Activated CD8-positive, alpha-beta memory T cell treated with anti-CD3 and anti-CD28 coated beads for 36 hours (primary cell): Measurements from ENCODE around the gene RBPMS2. TPM values are rescaled to one million over a fixed set of nuclear protein-coding genes. Genes with fewer than 3 reads are reported as not detected.

Experiments
- CTCF ChIA-PET: fragments of 350-600 bp; sonication (Branson Sonifier 250); formaldehyde crosslinking; loops from one replicate; lab custom pipeline; 2021; ENCODE audit warnings: antibody characterized with exemption; lab: Charles Lee
- POLR2A ChIA-PET: fragments of 350-600 bp; sonication (Branson Sonifier 250); formaldehyde crosslinking; loops from one replicate; lab custom pipeline; 2021; ENCODE audit warnings: antibody characterized with exemption; lab: Charles Lee
- total RNA-seq, 2 experiments: library from RNA; stranded (reverse); gene quantifications; one replicate each; pipeline ENCODE4 v1.2.3, GENCODE V29; 2021

RBPMS2 gene
- total RNA-seq, 2 experiments from 2014 or later = not detected

- POLR2A ChIA-PET = no interaction called here
- CTCF ChIA-PET = interaction anchor here (0.6 to 1.8 kb wide), 4 partner anchors 8 to 215 kb away, joined by 3 to 6 read pairs (median 3); no protein-coding TSS in a partner anchor
Observed at GRCh38 chr15:64706011-64706911, 69.1 kb downstream of the RBPMS2 start.

DNA sequence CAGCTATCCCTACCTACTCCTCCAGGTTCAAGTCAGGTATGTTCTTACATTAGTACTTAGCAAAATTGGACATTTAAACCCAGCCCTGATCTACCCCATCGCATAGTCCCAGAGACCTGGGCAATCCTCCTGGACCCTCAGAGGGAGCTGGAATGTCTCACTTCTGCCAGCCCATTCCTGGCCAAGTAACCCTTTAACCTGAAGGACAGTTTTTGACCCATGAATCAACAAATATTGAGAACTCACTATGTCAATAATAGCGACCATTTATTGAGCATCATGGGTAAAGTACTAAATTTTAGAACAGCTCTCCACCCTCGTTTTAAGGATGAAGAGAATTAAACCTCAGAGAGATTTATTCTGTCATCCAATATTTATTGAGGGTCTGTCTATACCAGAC lies 70.4 kb downstream of the RBPMS2 start:
- CTCF ChIA-PET = interaction anchor here (0.6 to 1.8 kb wide), 3 partner anchors 23 to 214 kb away, joined by 3 to 6 read pairs (median 3); no protein-coding TSS in a partner anchor
- POLR2A ChIA-PET = no interaction called here

- ChIA-PET POLR2A (no interaction called here), CTCF (no interaction called here)
Observed at GRCh38 chr15:64703632-64703959, 71.8 kb downstream of the RBPMS2 start.

DNA sequence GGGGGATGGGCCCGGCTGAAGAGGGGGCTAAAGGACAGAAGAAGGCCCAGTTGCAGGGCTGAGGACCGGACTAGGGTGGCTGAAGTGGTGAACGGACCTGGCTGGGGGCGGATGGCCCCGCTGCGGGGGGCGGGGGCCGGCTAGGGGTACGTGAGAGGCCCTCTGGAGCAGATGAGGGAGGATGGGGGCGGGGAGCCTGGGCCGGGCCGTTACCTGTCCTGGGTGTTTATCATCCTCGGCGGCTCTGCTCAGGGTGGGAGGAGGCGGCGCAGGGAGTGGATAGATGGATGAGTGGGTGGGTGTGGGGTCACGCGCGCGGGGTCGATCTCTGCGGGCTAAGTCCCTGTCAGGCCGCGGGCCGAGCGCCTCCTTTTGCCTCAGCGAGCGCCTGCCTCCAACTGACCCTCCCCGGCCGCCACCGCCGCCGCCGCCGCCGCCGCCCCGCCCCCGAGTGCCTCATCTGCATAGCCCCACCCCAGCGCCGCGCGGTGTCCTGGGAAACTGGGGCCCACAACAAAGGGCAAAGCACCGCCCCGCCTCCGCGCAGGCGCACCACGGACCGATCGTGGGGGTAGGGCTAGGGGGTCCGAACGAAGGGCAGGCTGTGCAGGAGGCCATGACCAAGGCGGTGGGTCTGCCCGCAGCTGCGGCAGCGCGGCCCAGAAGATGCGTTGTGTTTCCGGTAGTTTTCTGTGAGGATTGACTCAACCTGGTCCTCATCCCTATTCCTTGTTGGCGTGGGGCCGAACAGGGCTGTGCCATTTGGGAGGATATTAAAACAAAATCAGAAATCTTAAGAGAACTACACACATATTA lies 72.4 kb downstream of the RBPMS2 start:
- POLR2A ChIA-PET = interaction anchor here (0.6 kb wide), 1 partner anchor 211 kb away, joined by 3 read pairs; no protein-coding TSS in a partner anchor

GRCh38 chr15:64701482-64702184 lies 73.8 kb downstream of the RBPMS2 start:
- ChIA-PET CTCF (interaction anchor here (0.6 kb wide), 2 partner anchors 26 to 203 kb away, joined by 3 to 4 read pairs; no protein-coding TSS in a partner anchor), POLR2A (interaction anchor here (0.7 kb wide), 2 partner anchors 433 to 1203 kb away, joined by 8 to 13 read pairs; no protein-coding TSS in a partner anchor)

More for the DNA sequence above, 72.4 kb downstream of the RBPMS2 start:
- CTCF ChIA-PET = no interaction called here

DNA sequence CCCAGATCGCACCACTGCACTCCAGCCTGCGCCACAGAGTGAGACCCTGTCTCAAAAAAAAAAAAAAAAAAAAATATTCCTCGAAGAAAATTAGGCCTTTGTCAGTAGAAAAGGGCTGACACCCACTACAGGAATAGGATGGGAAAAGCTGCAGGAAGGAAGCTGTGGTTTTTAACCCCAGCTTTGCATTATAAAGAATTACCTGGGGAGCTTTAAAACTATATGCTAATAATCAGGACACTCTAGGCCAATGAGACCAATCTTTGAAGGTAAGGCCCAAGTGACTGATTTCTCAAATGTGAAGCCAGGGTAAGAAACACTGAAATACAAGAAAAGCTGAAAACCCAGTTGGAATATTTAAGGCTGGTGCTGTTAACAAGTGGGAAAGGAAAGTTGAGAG lies 74.3 kb downstream of the RBPMS2 start:
- ChIA-PET CTCF (interaction anchor here (1.1 to 1.6 kb wide), 2 partner anchors 21 to 109 kb away, joined by 3 read pairs; no protein-coding TSS in a partner anchor), POLR2A (interaction anchor here (0.7 kb wide), 1 partner anchor 1202 kb away, joined by 13 read pairs; no protein-coding TSS in a partner anchor)

- POLR2A ChIA-PET = interaction anchor here (0.6 kb wide), 1 partner anchor 216 kb away, joined by 3 read pairs; no protein-coding TSS in a partner anchor
- CTCF ChIA-PET = interaction anchor here (0.6 to 1.6 kb wide), 4 partner anchors 13 to 110 kb away, joined by 3 to 8 read pairs (median 3); no protein-coding TSS in a partner anchor
Observed at GRCh38 chr15:64699751-64700388, 75.5 kb downstream of the RBPMS2 start.

DNA sequence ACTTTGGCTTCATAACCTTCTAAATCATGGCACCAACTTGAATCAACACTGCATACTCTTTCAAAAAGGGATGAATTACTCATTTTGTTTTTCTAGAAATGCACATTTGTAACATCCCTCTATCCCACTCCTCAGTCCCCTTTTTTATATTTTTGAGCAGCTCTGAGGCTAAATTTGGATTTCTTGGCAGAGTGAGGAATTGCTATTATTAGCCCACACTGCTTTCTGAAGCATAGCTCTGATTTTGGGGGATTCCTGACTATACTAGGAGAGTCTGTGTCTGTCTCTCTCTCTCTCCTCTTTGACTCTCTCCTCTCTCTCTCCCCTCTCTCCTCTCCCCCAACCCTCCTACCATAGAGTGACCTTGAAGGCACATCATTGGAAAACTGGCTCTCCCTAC lies 76.6 kb downstream of the RBPMS2 start:
- ChIA-PET POLR2A (interaction anchor here (1.1 kb wide), 1 partner anchor 254 kb away, joined by 3 read pairs; no protein-coding TSS in a partner anchor), CTCF (no interaction called here)

- ChIA-PET POLR2A (interaction anchor here (1.1 to 1.2 kb wide), 2 partner anchors 254 to 255 kb away, joined by 3 read pairs; no protein-coding TSS in a partner anchor), CTCF (interaction anchor here (0.9 to 1.2 kb wide), 4 partner anchors 9 to 207 kb away, joined by 3 to 6 read pairs (median 3); no protein-coding TSS in a partner anchor)
Observed at GRCh38 chr15:64697911-64698369, 77.4 kb downstream of the RBPMS2 start.

DNA sequence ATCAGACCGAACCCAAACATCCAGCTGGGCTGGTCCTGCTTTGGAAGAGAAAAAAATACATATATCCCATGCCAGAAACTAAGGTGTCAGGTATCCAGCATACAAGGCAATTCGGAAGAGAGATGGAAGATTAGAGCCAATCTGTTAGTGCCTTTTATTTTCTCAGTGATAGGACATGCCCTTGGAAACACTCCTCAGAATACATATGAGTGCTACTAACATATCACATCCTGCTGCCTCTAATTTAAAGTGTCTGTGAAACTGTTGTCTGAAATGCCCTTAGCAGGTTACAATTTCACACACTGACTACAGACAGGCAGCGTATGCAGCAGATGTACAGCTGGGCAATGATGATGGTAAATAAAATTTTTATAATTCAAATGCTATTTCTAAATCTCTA lies 78.9 kb downstream of the RBPMS2 start:
- CTCF ChIA-PET = interaction anchor here (0.6 to 2.9 kb wide), 3 partner anchors 10 to 32 kb away, joined by 3 to 10 read pairs (median 3); no protein-coding TSS in a partner anchor
- POLR2A ChIA-PET = no interaction called here

DNA sequence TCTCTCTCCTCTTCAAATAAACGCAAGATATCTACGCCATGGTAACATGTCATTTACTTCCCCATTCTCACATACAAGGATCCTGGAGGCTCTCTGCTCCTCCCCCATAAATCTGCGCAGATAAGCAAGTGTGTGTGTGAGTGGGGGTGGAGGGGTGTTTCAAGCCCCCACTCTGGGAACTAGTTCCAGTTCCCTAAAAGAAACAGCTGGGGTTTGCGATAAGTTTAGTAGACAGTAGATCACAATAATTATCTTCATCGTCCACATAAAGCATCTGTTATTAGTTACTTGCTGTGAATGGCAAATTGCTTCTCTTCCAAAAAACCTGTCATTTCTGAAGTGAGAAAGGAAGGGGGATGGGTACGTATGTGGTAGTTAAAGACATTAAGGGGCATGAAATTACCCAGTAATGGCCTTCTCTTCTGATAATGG lies 79.8 kb downstream of the RBPMS2 start:
- CTCF ChIA-PET = interaction anchor here (1.4 to 2.9 kb wide), 3 partner anchors 9 to 36 kb away, joined by 5 to 10 read pairs (median 6); no protein-coding TSS in a partner anchor
- POLR2A ChIA-PET = interaction anchor here (0.7 kb wide), 1 partner anchor 249 kb away, joined by 3 read pairs; no protein-coding TSS in a partner anchor

DNA sequence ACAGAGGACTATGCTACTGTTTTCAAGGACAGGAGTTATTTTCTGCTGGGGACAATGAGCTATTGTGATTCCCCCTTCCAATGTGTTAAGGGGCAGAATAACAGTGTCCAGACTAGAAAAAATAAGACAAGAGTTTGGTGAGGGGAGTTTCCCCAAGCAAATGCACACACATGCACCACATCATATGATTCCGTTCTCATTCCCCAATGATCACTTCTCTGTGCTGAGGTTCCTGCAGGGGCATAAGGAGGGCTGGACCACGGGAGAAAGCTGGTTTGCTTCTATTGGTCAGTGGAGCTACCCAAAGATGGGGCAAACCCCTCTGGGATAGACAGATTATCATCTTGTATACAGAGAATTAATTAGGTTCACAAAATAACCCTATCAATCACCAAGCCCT lies 80.6 kb downstream of the RBPMS2 start:
- POLR2A ChIA-PET = no interaction called here
- CTCF ChIA-PET = interaction anchor here (1.0 to 2.9 kb wide), 5 partner anchors 8 to 115 kb away, joined by 3 to 10 read pairs (median 5); no protein-coding TSS in a partner anchor

DNA sequence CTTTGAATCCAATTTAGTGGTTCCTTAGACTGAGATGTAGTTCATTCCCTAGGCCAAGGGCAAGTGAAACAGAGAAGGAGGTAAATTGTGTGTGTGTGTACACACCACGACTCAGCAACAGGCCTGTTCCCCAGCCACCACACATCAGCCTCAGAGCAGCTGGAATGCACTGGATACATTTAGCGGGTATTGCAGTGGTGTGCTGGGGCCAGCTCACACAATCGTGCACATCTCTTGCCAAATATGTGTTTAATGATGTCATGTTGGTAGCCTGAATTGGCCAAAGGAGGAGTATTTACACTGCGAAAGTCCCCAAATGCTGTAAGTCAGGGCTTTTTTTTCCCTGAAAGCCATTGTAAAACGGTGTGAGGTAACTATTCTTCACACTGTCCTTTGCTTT lies 82.3 kb downstream of the RBPMS2 start:
- ChIA-PET POLR2A (no interaction called here), CTCF (no interaction called here)

DNA sequence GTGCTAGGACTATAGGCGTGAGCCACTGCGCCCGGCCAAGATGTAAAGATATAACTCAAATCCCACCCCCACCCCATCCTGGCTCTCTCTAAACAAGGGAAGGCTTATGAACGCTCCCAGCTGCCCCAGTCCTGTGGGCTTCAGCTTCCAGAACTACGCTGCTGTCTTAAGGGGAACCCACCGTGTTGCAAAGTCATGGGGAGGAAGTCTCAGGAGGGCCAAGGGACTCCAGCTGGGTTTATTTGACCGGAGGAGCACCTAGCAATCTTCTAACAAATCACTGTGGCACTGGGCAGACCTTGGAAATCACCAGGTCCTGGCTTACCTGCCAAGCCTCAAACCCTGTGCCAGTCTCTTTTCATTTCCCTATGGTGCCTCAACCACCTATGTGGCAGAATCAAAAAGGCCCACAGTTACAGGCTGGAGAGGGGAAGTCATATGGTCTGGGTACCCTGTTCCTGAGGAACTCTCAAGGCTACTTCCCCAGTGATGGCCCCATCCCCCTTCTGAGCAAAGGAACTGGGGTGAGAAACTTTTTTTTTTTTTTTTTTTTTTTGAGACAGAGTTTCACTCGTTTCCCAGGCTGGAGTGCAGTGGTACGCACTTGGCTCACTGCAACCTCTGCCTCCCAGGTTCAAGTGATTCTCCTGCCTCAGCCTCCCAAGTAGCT lies 83.4 kb downstream of the RBPMS2 start:
- CTCF ChIA-PET = interaction anchor here (1.2 to 3.9 kb wide), 3 partner anchors 29 to 41 kb away, joined by 3 to 26 read pairs (median 3); no protein-coding TSS in a partner anchor
- POLR2A ChIA-PET = interaction anchor here (0.7 kb wide), 2 partner anchors 10 to 304 kb away, joined by 4 to 5 read pairs; partner anchors contain the start of gene TRIP4

DNA sequence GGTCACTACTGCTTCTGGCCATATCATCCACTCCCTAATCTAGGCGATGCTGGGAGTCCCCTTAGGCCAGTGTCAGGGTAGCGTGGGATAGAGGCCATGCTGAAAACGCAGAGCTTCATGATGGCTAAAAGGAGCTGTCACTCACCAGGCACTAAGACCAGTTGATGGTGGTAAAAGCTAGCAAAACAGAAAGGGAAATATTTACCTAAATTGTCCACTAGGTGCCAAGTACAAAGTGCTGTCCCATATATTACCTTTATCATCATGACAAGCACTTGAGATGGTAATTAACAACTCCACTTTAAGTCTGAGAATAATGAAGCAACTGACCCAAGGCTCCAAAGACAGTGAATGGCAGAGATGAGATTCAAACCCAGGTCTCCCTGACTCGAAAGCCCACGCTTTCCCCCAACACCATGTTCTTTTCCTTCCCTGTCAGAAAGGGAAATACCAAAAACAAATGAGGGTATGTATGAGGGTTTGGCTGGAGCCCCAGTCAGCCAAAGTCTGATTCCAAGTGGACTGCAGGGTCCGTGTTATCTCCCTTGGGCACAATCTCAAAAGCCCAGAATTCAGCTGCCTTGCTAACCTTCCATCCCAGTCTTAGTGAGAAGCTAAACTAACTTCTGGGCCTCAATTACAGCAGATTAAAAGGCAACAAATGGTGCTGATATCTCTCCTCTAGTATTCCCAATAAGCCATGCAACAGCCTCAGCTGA lies 84.7 kb downstream of the RBPMS2 start:
- ChIA-PET POLR2A (interaction anchor here (0.5 kb wide), 1 partner anchor 85 kb away, joined by 3 read pairs; no protein-coding TSS in a partner anchor), CTCF (interaction anchor here (0.9 to 3.9 kb wide), 4 partner anchors 19 to 42 kb away, joined by 3 to 26 read pairs (median 3); no protein-coding TSS in a partner anchor)

GRCh38 chr15:64690008-64690407 lies 85.4 kb downstream of the RBPMS2 start:
- POLR2A ChIA-PET = no interaction called here
- CTCF ChIA-PET = interaction anchor here (0.6 to 3.9 kb wide), 4 partner anchors 19 to 256 kb away, joined by 3 to 26 read pairs (median 3); no protein-coding TSS in a partner anchor
